Cortex of kidney (tissue), 1 donor: ENCODE results near the gene UBE2E2.
"Not testable (repeated sequence)": the region's sequence is repeated elsewhere in the genome, so short reads cannot be mapped to it uniquely, and the experiment has no call there.

Source experiments
- DNase-seq: peaks from one replicate; lab custom pipeline; 2025; lab: John Stamatoyannopoulos, UW

The UBE2E2 gene

GRCh38 chr3:23588547-23588946 lies 385.4 kb downstream of the UBE2E2 start:
- DNase-seq: no peak

DNA sequence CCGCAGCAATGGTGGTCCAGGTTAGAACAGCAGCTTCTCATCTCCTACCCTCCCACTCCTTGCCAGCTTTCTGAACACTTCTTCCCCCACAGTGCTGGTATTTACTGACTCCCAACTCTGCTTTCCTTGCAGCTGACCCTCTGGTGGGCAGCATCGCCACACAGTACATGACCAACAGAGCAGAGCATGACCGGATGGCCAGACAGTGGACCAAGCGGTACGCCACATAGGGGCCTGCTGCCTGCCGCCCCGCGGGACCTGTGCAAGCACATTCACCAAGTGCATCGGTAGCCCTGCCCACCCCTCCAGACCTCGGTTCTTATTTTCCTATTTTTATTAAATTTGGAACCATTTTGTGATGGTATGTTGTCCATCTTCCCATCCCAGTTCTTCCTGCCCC lies 386.5 kb downstream of the UBE2E2 start:
- no peak for DNase-seq

GRCh38 chr3:23590424-23591273 lies 387.5 kb downstream of the UBE2E2 start:
- DNase-seq: no peak

- no peak for DNase-seq
Observed at GRCh38 chr3:23591374-23591773, 388.2 kb downstream of the UBE2E2 start.

- DNase-seq: no peak
Observed at GRCh38 chr3:23592961-23593931, 390.1 kb downstream of the UBE2E2 start.

GRCh38 chr3:23594066-23594465 lies 390.9 kb downstream of the UBE2E2 start:
- no peak for DNase-seq

- DNase-seq: no peak
Observed at GRCh38 chr3:23594894-23595670, 392.0 kb downstream of the UBE2E2 start.

DNA sequence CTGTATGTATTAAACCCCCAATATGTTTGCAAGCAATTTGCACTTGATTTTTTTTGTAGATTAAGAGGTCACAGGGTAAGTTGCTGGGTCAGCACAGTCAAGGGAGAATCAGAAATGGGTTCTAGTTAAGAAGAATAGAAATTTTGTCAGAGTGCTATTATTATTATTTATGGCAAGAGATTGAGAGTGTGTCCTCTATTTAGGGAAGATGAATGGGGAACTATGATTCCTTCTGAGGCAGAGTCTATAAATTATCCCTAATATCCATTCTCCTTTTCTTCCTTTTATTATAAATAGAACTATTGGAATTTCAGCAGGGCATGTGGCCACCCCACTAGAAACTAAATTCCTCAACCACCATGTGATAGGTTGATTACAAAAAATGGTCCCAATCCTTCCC lies 392.7 kb downstream of the UBE2E2 start:
- no peak for DNase-seq

DNA sequence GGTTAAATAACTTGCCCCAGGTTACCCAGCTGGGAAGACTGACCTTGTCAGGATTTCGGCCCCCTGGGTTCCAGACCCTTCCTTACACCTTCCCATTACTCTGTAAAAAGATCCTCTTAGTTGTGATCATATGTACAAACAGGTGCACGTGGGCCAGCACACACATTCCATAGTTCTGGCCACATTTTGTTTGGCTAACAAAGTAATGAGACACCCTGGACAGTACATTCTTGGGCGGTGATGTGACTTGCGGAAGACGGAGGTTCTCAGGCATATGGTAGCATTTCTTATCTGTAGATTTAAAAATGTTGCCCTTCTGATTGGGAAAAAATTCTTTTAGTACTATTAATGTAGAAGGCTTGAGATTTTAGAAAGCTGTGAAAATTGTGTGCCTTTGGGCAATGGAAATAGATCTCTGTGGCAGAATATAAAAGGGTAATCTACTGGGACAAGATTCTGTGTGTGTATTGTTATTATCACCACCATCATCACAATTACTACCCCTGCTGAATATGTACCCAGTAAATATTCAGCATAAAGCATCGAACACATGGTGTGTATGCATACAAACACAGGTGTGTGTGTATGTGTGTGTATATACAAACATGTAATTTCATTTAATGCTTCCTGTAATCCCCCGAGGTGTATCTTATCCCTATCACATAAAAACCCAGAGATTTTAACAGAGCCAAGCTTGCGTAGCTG lies 397.2 kb downstream of the UBE2E2 start:
- DNase-seq: no peak

DNA sequence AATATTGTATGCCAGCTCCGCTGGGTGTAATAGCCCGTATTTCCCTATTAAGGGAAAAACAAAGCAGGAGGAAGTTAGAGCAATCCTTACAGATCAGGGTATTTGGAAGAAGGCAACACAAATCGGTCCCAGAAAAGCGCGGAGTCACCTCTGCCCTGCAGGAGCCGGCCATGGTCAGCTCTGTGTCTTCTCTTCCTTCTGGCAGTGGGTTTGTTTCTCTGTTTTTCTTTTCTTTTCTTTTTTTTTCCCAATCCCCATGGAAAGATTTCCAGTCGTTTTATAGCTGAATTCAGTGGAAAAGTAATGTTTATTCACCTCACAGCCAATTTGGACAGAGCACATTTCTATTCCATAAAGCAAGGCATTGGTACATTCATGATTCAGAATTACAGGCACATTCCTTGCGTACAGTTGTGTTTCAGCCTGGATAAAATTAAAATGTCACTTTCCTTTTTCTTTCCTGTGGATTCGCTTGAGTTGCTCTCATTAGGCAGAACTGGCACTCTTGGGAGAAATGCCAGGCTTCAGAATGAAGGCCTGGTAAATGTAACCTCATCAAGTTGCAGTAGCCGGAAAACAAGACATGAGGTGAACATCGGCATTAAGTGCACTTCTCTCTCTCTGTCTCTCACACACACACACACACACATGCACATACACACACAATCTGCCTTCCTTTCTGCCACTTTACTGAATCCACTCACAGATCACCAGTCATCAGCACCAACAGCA lies 398.1 kb downstream of the UBE2E2 start:
- DNase-seq: no peak

DNA sequence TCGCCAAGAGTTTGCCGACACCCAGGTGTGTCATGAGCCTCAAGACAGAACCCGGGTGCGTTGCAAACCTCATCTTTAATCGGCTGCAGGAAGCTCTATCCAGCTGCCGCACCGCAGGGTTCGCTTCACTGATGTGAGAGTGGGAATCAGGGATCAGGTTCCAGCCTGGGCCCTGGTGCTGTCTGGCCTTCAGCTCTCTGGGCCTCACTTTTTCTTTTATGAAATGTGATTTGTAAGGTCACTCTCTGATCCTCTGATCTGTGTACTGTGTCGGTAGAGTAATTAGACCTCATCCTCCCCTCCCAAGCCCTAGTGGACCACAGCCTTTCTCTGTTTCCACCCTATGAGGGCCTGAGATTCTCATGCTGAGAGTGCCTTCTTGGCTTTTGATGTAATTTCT lies 399.8 kb downstream of the UBE2E2 start:
- no peak for DNase-seq

DNA sequence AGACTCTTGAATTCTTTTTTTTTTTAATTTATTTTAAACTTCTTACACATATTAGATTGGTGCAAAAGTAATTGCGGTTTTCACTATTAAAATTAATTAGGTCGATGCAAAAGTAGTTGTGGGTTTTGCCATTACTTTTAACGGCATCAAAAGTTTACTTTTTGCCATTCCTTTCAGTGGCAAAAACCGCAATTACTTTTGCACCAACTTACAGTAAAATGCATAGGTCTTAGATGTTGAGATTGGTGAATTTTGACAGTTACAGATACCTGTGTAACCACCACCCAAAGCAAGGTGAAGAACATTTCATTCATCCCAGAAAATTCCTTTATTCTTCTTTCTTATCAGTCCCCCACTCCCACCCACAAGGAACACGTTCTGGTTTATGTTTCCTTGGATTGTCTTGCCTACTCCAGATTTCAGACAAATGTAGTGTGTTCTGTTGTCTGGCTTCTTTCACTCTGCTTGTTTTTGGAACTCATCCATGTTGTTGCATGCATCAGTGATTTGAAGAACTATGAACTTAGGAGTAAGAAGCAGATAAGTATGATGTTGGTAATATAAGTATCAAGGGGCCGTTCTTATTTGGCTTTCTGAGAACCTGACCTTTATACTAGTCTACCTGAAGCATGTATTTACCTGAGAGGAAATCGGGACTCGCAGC lies 404.2 kb downstream of the UBE2E2 start:
- no peak for DNase-seq

DNA sequence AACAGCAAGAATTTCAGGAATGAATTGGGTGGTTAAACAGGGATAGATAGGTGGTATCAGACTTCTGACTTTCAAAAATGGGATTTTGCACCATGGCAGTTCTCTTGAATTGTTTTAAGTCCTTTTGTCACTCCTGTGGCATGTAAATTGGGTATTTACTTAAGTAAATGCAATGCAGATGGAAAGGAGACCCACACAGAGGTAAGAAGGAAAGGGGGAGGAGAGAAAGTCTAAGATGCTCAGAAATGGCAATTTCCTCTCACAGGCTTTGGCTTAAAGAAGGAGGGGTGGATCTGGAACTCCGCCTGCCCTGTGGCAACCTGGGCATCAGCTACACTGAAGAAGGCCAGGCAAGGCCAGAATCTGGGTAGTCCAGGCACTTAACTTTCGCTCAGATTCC lies 405.5 kb downstream of the UBE2E2 start:
- DNase-seq: no peak

- DNase-seq: no peak
Observed at GRCh38 chr3:23611737-23612295, 408.7 kb downstream of the UBE2E2 start.

GRCh38 chr3:23612296-23612891 lies 409.3 kb downstream of the UBE2E2 start:
- DNase-seq: no peak

DNA sequence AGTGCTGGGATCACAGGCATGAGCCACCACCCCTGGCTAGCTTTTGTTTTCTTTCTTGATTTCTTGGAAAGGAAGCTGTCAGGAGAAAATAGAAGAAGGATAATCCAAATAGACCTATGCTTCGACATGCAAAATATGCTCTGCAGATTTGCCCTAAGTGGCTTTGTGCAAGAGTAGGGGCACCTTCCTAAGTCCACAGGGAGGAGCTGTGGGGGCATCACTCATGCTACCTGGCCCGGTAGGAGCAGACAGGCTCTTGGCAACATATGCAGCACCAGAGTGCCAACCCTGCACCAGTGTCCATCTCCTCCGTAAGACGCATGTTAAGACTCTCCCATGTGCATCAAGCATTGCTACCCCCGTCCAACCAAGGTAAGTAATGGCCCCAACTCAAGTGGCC lies 411.9 kb downstream of the UBE2E2 start:
- DNase-seq: no peak

GRCh38 chr3:23618475-23618874 lies 415.3 kb downstream of the UBE2E2 start:
- DNase-seq: not testable (repeated sequence)

GRCh38 chr3:23619705-23620637 lies 416.8 kb downstream of the UBE2E2 start:
- no peak for DNase-seq
